ENCODE measurements around the gene CCNB1.

- TF ChIP-seq CTCF (IDR thresholded peaks at IDR 0.05; ENCODE audit: poor library complexity, severe bottlenecking) (no peak), POLR2AphosphoS5 (IDR thresholded peaks at IDR 0.05) (no peak), EZH2 (IDR thresholded peaks at IDR 0.05; ENCODE audit: borderline replicate concordance, insufficient read depth, low read length, poor library complexity, severe bottlenecking) (no peak), SMC3 (conservative IDR thresholded peaks at IDR 0.05; ENCODE audit: poor library complexity) (no peak), EP300 (conservative IDR thresholded peaks at IDR 0.05; ENCODE audit: poor library complexity, severe bottlenecking) (no peak), REST (IDR thresholded peaks at IDR 0.05; ENCODE audit: borderline replicate concordance) (no peak), TAF1 (IDR thresholded peaks at IDR 0.05; ENCODE audit: low read depth) (no peak), RAD21 (conservative IDR thresholded peaks at IDR 0.05) (no peak), MXI1 (conservative IDR thresholded peaks at IDR 0.05; ENCODE audit: poor library complexity, severe bottlenecking) (no peak)
Measured at GRCh38 chr5:69156456-69156855, 10.5 kb upstream of the CCNB1 start.

All from neural cell (in vitro differentiated cells).